ENCODE data around the gene EIF3CL. TPM values are rescaled to one million over a fixed set of nuclear protein-coding genes. Genes with fewer than 3 reads are reported as not detected.
"Not testable (repeated sequence)": the region's sequence is repeated elsewhere in the genome, so short reads cannot be mapped to it uniquely, and the experiment has no call there.

Gene EIF3CL
- total RNA-seq, 1 donor: 50.5 TPM

- H3K4me3 ChIP-seq (ENCODE audit: low read depth, low read length); DNase-seq (ENCODE audit: low read depth): not testable (repeated sequence)
Measured at GRCh38 chr16:28367926-28368325, 35.7 kb downstream of the EIF3CL start.

DNA sequence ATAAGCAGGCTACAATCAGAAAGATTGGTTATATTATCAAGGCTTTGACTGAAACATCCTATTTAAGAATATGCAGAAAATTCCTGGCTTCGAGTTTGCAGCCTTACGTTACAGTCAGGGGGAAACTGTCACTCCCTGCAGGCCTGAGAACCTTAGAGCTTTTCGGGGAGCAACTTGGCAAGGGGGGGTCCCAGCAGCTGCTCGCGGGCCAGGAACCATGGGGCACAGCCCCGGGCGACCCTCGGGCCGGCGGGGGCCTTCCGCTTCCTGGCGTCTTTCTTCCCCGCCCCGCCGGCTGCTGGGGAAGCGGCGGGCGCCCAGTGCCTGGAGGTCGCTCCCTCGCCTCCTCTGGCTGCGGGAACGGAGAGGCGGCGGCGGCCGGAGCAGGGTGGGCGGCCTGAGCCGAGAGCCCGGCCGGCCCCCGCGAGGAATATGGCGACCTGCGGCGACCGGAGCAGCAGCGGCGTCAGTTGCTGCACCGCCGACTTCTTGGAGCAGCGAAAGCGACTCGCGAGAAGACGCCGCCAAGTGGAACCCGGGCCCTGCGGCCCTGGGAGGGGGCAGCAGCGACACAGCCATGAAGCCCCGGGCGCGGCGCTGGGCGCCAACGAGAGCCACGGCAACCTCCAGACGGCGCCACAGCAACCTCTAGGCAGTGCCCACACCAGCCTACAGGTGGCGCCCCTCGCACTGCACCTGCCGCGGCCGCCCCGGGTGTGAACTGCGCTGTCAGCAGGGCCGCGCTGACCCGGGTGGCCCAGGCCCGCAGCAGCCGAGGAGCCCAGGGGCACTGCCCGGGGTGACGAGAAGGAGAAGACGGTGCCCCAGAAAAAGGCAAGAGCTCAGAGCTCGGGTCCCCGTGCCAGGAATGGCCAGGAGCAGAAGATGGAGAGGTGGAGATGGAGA lies 39.1 kb downstream of the EIF3CL start:
- not testable (repeated sequence) for DNase-seq (ENCODE audit: low read depth); H3K4me3 ChIP-seq (ENCODE audit: low read depth, low read length)

DNA sequence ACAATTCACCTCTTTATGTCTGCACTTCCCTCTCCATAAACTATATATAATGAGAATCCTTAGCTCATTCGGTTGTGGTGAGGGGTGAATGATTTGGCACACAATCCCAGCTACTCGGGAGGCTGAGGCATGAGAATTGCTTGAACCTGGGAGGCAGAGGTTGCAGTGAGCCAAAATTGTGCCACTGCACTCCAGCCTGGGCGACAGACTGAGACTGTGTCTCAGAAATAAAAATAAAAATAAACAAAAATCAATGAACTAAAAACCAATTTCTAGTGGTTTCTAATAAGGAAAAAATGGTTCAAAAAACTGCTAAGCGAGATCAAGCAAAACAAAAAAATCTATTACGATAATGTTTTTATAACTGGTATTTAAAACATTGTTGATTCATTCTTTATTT lies 40.2 kb downstream of the EIF3CL start, which contains the start of gene NPIPB6:
Gene NPIPB6, minus strand, starts transcription at position 101 of the 400 bp plus-strand sequence. CDS start 686 bp downstream, outside the sequence.
- DNase-seq (ENCODE audit: low read depth); H3K4me3 ChIP-seq (ENCODE audit: low read depth, low read length): not testable (repeated sequence)

DNA sequence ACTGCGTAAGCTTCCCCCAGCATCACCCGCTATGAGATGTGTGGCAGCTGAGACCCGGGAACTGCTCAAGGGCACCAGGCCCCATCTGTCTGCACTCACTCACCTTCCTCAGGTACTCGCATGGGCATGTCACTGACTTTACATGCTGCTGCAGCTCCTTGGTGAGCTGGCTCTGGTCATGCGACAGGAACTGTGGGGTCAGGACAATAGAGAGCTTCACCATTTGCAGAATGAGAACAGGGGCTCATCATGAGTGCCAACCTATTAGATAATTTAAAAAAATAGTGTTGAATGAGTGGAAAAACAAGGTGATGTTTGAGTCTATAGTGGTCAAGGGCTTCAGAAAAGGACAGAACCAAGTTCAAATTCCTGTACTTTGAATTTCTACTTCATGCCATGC lies 41.0 kb downstream of the EIF3CL start:
- H3K4me3 ChIP-seq (ENCODE audit: low read depth, low read length); DNase-seq (ENCODE audit: low read depth): not testable (repeated sequence)

- not testable (repeated sequence) for DNase-seq (ENCODE audit: low read depth); H3K4me3 ChIP-seq (ENCODE audit: low read depth, low read length)
Measured at GRCh38 chr16:28338230-28338629, 65.4 kb downstream of the EIF3CL start.

- not testable (repeated sequence) for DNase-seq (ENCODE audit: low read depth); H3K4me3 ChIP-seq (ENCODE audit: low read depth, low read length)
Measured at GRCh38 chr16:28336940-28337710, 66.5 kb downstream of the EIF3CL start.

- DNase-seq (ENCODE audit: low read depth): not testable (repeated sequence)
Measured at GRCh38 chr16:28335678-28336077, 68.0 kb downstream of the EIF3CL start.

GRCh38 chr16:28332632-28333031 lies 71.0 kb downstream of the EIF3CL start:
- H3K4me3 ChIP-seq (ENCODE audit: low read depth, low read length); DNase-seq (ENCODE audit: low read depth): not testable (repeated sequence)

More at GRCh38 chr16:28335678-28336077, 68.0 kb downstream of the EIF3CL start:
- not testable (repeated sequence) for H3K4me3 ChIP-seq (ENCODE audit: low read depth, low read length)

DNA sequence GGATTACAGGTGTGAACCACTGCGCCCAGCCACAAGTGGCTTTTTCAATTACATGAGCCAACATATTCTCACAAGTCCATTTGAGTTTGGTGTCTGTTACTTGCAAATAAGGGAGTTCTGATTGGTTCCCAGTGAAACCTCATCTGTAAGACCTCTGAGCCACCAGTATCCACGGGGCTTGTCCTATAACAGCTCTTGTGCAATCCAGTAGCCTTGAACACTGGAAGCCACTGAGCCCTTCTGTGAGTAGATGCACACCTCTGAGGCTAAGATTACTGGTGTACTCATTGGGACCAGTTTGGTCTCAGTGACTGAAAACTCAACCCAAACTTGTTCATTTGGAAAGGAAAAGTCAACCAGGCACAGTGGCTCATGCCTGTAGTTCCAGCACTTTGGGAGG lies 72.7 kb downstream of the EIF3CL start:
- DNase-seq (ENCODE audit: low read depth); H3K4me3 ChIP-seq (ENCODE audit: low read depth, low read length): not testable (repeated sequence)

GRCh38 chr16:28330232-28330631 lies 73.4 kb downstream of the EIF3CL start:
- not testable (repeated sequence) for DNase-seq (ENCODE audit: low read depth); H3K4me3 ChIP-seq (ENCODE audit: low read depth, low read length)

Small RNAs within 50 kb of the gene (small RNA-seq; reads per million reads assigned to genes)
- gene AC138904.2: not detected
- gene MIR6862-1: not detected

Other genes with a start within 250 kb of the EIF3CL start
- 105 and 111 TPM in 2 replicates for gene XPO6, start 191.9 kb downstream of the EIF3CL start, total RNA-seq
- gene SBK1, start 111.3 kb downstream of the EIF3CL start, total RNA-seq: under 0.01 TPM in 1 of 2 replicates, not detected in the other
- gene NPIPB6, start 40.3 kb downstream of the EIF3CL start, total RNA-seq: not detected in 2 replicates
- not detected in 2 replicates for gene NPIPB7, start 68.5 kb upstream of the EIF3CL start, total RNA-seq
- 17.1 and 19.0 TPM in 2 replicates for gene CLN3, start 88.2 kb upstream of the EIF3CL start, total RNA-seq
- gene APOBR, start 90.8 kb upstream of the EIF3CL start, total RNA-seq: not detected in 2 replicates
- not detected in 2 replicates for gene IL27, start 103.0 kb upstream of the EIF3CL start, total RNA-seq
- gene NUPR1, start 135.1 kb upstream of the EIF3CL start, total RNA-seq: 8.2 and 27.7 TPM in 2 replicates
- gene SGF29, start 150.1 kb upstream of the EIF3CL start, total RNA-seq: 10.0 and 11.2 TPM in 2 replicates
- gene SULT1A2, start 193.2 kb upstream of the EIF3CL start, total RNA-seq: under 0.01 TPM in 1 of 2 replicates, not detected in the other
- under 0.01 and 1.6 TPM in 2 replicates for gene SULT1A1, start 206.2 kb upstream of the EIF3CL start, total RNA-seq
- 0.86 TPM in 1 of 2 replicates, not detected in the other for gene NPIPB8, start 234.2 kb upstream of the EIF3CL start, total RNA-seq

Measured in fibroblast of villous mesenchyme (primary cell).